Astrocyte of the cerebellum (primary cell): ENCODE data around the gene ABHD2.

Experiments
- DNase-seq: peaks from one replicate; pipeline ENCODE4 v3.0.0-alpha.2; 2011; ENCODE audit warnings: low read depth
- H3K4me3 ChIP-seq: 2 replicates; pipeline ENCODE4 v1.5.1; 2011; ENCODE audit warnings: mild to moderate bottlenecking, low read depth, low read length, moderate library complexity
- CTCF ChIP-seq: IDR thresholded peaks from 2 replicates; pipeline ENCODE4 v1.5.1; 2012; ENCODE audit warnings: low read length, low read depth, moderate library complexity, mild to moderate bottlenecking; ENCODE audit errors: missing control alignments
- in situ Hi-C: cut with HindIII; loops from 2 replicates; pipeline ENCODE4 v1.10.0; 2017; ENCODE audit warnings: low sequenced_read_pairs

The ABHD2 gene

GRCh38 chr15:89184886-89185526 lies 96.8 kb downstream of the ABHD2 start:
- no peak overlapping the region for H3K4me3 ChIP-seq
- DNase-seq, result no peak
- in situ Hi-C loops, result no loop called here
- TF ChIP-seq CTCF, result no peak

- H3K4me3 ChIP-seq, result no peak overlapping the region
- in situ Hi-C loops, result no loop called here
- no peak for DNase-seq
- TF ChIP-seq CTCF, result no peak
Observed at GRCh38 chr15:89186803-89187202, 98.5 kb downstream of the ABHD2 start.

GRCh38 chr15:89187301-89187985 lies 99.2 kb downstream of the ABHD2 start:
- no peak overlapping the region for H3K4me3 ChIP-seq
- in situ Hi-C loops, result no loop called here
- DNase-seq, result no peak
- TF ChIP-seq CTCF, result no peak

GRCh38 chr15:89187986-89188514 lies 99.8 kb downstream of the ABHD2 start:
- no peak for DNase-seq
- no peak overlapping the region for H3K4me3 ChIP-seq
- in situ Hi-C loops, result no loop called here
- TF ChIP-seq CTCF, result no peak

GRCh38 chr15:89192136-89192535 lies 103.9 kb downstream of the ABHD2 start:
- TF ChIP-seq CTCF, result no peak
- H3K4me3 ChIP-seq, result no peak overlapping the region
- DNase-seq, result no peak
- in situ Hi-C loops, result loop anchor here (10.0 kb wide), 1 partner anchor 287 kb away; no protein-coding TSS in a partner anchor

- in situ Hi-C loops, result loop anchor here (10.0 kb wide), 1 partner anchor 288 kb away; no protein-coding TSS in a partner anchor
- TF ChIP-seq CTCF, result no peak
- DNase-seq, result no peak
- no peak overlapping the region for H3K4me3 ChIP-seq
Observed at GRCh38 chr15:89192766-89193165, 104.5 kb downstream of the ABHD2 start.
